Vagina (tissue), 2 donors: Measurements from ENCODE around the gene PEMT. TPM values are rescaled to one million over a fixed set of nuclear protein-coding genes. Genes with fewer than 3 reads are reported as not detected.

ENCODE experiments used
- DNase-seq, 2 donors: peaks; one replicate each; pipeline ENCODE4 v3.0.0-alpha.2; 2017; ENCODE audit errors: extremely low spot score in 2 of 2
- H3K27ac ChIP-seq: fragments of 200-600 bp; sonication (generic); one replicate; pipeline ENCODE4 v1.5.1; 2019
- H3K27me3 ChIP-seq: fragments of 200-600 bp; sonication (generic); one replicate; pipeline ENCODE4 v1.5.1; 2019
- H3K36me3 ChIP-seq, 2 donors: fragments of 200-600 bp; sonication (generic); one replicate each; pipeline ENCODE4 v1.5.1; 2017 to 2019
- H3K4me1 ChIP-seq: fragments of 200-600 bp; sonication (generic); one replicate; pipeline ENCODE4 v1.5.1; 2019
- H3K4me3 ChIP-seq, 2 donors: fragments of 200-600 bp; sonication (generic); 1 replicate in 1 of 2; 2 replicates in 1 of 2; pipeline ENCODE4 v1.5.1; 2016 to 2019
- H3K9me3 ChIP-seq: fragments of 200-600 bp; sonication (generic); one replicate; pipeline ENCODE4 v1.5.1; 2019
- CTCF ChIP-seq, 3 experiments: fragments of 450-650 bp in 2 of 3; fragments of 200-600 bp in 1 of 3; sonication (generic) in 1 of 3; IDR thresholded peaks; one replicate each; pipeline ENCODE4 v1.5.1; 2017 to 2019; ENCODE audit warnings: antibody characterized with exemption in 3 of 3, mild to moderate bottlenecking in 2 of 3, moderate library complexity in 2 of 3
- POLR2A ChIP-seq, 2 donors: fragments of 450-650 bp; IDR thresholded peaks; one replicate each; pipeline ENCODE4 v1.6.1; 2017; ENCODE audit warnings: antibody characterized with exemption in 2 of 2, mild to moderate bottlenecking in 2 of 2, moderate library complexity in 2 of 2
- POLR2AphosphoS5 ChIP-seq, 2 donors: sonication (generic); formaldehyde crosslinking; IDR thresholded peaks; one replicate each; pipeline ENCODE4 v1.9.0; 2017; ENCODE audit warnings: antibody characterized with exemption in 2 of 2, mild to moderate bottlenecking in 2 of 2, low read depth in 1 of 2; ENCODE audit not compliant: insufficient read depth in 1 of 2
- intact Hi-C: fragments of 100-400 bp; cut with DNase I; formaldehyde crosslinking; loops from one replicate; pipeline ENCODE4 v1.15.1; 2023
- small RNA-seq: library from RNA; depleted of rRNA; stranded (forward); fragments of <200 nt; gene quantifications from one replicate; pipeline ENCODE3, GENCODE V24; 2016
- total RNA-seq: library from RNA; depleted of rRNA; stranded (reverse); fragments of >200 nt; gene quantifications from one replicate; pipeline ENCODE4 v1.2.3, GENCODE V29; 2016

PEMT gene
- total RNA-seq, 1 donor from 2014 or later = 37.3 TPM

- no peak for DNase-seq
- Histone ChIP-seq H3K36me3 (no peaks in the 10 kb centered on the region), H3K9me3 (no peaks in the 10 kb centered on the region), H3K27me3 (no peaks in the 10 kb centered on the region), H3K4me1 (no peaks in the 10 kb centered on the region), H3K27ac (no peak overlapping the region), H3K4me3 (no peak overlapping the region)
- no peak for TF ChIP-seq POLR2AphosphoS5 (IDR thresholded peaks at IDR 0.05; ENCODE audit: insufficient read depth in 1 of 2, low read depth in 1 of 2)
- TF ChIP-seq POLR2A (IDR thresholded peaks at IDR 0.05) = no peak
- intact Hi-C loops = no loop called here
Observed at GRCh38 chr17:17457680-17458079, 133.8 kb downstream of the PEMT start.

- H3K27me3 ChIP-seq = no peaks in the 10 kb centered on the region
- no peak overlapping the region for H3K4me3 ChIP-seq
- no peaks in the 10 kb centered on the region for H3K4me1 ChIP-seq
- intact Hi-C loops = no loop called here
- TF ChIP-seq POLR2AphosphoS5 (IDR thresholded peaks at IDR 0.05; ENCODE audit: insufficient read depth in 1 of 2, low read depth in 1 of 2) = no peak
- TF ChIP-seq CTCF (IDR thresholded peaks at IDR 0.05) = no peak
- no peak for TF ChIP-seq POLR2A (IDR thresholded peaks at IDR 0.05)
- no peaks in the 10 kb centered on the region for H3K36me3 ChIP-seq
- no peaks in the 10 kb centered on the region for H3K9me3 ChIP-seq
- no peak overlapping the region for H3K27ac ChIP-seq
- peak in 1 of 2 donors; percentile 67 for DNase-seq
Observed at GRCh38 chr17:17456251-17456650, 135.3 kb downstream of the PEMT start.

Small RNAs within 50 kb of the gene (small RNA-seq; reads per million reads assigned to genes)
- gene RF00019 = not detected
- not detected for gene RNU6-468P

Other genes with a start within 250 kb of the PEMT start
- 18.9 TPM for gene MED9, start 114.7 kb downstream of the PEMT start, total RNA-seq
- 227 TPM for gene RASD1, start 95.3 kb downstream of the PEMT start, total RNA-seq
- gene RAI1, start 89.8 kb upstream of the PEMT start, total RNA-seq = 29.2 TPM
- 84.0 TPM for gene SREBF1, start 245.3 kb upstream of the PEMT start, total RNA-seq